MM.1S (cell line): ENCODE data around the gene FFAR2.

Experiments used
- DNase-seq: peaks from one replicate; pipeline ENCODE4 v3.0.0-alpha.2; 2015
- H2AFZ ChIP-seq: fragments of 300-600 bp; sonication (generic); 2 replicates; pipeline ENCODE4 v1.6.0; 2016; ENCODE audit warnings: antibody characterized with exemption, low read length
- H3F3A ChIP-seq: fragments of 300-600 bp; sonication (generic); 2 replicates; pipeline ENCODE4 v1.6.1; 2016; ENCODE audit warnings: mild to moderate bottlenecking, antibody characterized with exemption, low read length, moderate library complexity, mixed read lengths; ENCODE audit not compliant: insufficient read depth
- H3K27ac ChIP-seq: fragments of 300-600 bp; sonication (generic); 2 replicates; pipeline ENCODE4 v1.5.1; 2016; ENCODE audit warnings: mild to moderate bottlenecking, low read length
- H3K27me3 ChIP-seq: fragments of 300-600 bp; sonication (generic); replicated peaks from 2 replicates; pipeline ENCODE4 v1.6.0; 2016; ENCODE audit warnings: low read length; ENCODE audit not compliant: insufficient read depth
- H3K36me3 ChIP-seq: fragments of 300-600 bp; sonication (generic); replicated peaks from 2 replicates; pipeline ENCODE4 v1.6.1; 2016; ENCODE audit warnings: mild to moderate bottlenecking, low read length, mixed read lengths; ENCODE audit not compliant: insufficient read depth
- H3K4me1 ChIP-seq: fragments of 300-600 bp; sonication (generic); 2 replicates; pipeline ENCODE4 v1.6.1; 2016; ENCODE audit warnings: low read length, mixed read lengths
- H3K4me2 ChIP-seq: fragments of 300-600 bp; sonication (generic); 2 replicates; pipeline ENCODE4 v1.6.0; 2016; ENCODE audit warnings: low read depth, low read length
- H3K4me3 ChIP-seq: fragments of 300-600 bp; sonication (generic); 2 replicates; pipeline ENCODE4 v1.5.1; 2016; ENCODE audit warnings: low read length, mixed read lengths
- H3K79me2 ChIP-seq: fragments of 300-600 bp; sonication (generic); 2 replicates; pipeline ENCODE4 v1.6.1; 2016; ENCODE audit warnings: mixed run types, low read length, mixed read lengths
- H3K9ac ChIP-seq: fragments of 300-600 bp; sonication (generic); 2 replicates; pipeline ENCODE4 v1.6.1; 2016; ENCODE audit warnings: low read length, mixed read lengths
- H3K9me2 ChIP-seq: fragments of 300-600 bp; sonication (generic); replicated peaks from 2 replicates; pipeline ENCODE4 v1.6.1; 2016; ENCODE audit warnings: mild to moderate bottlenecking, low read length, mixed read lengths; ENCODE audit not compliant: insufficient read depth
- H3K9me3 ChIP-seq: fragments of 300-600 bp; sonication (generic); replicated peaks from 2 replicates; pipeline ENCODE4 v1.6.1; 2016; ENCODE audit warnings: mild to moderate bottlenecking, low read length, mixed read lengths; ENCODE audit not compliant: insufficient read depth
- H4K20me1 ChIP-seq: fragments of 300-600 bp; sonication (generic); 2 replicates; pipeline ENCODE4 v1.6.1; 2016; ENCODE audit warnings: mild to moderate bottlenecking, low read length, moderate library complexity, mixed read lengths; ENCODE audit not compliant: insufficient read depth
- CTCF ChIP-seq: fragments of 300-600 bp; sonication (generic); IDR thresholded peaks from 2 replicates; pipeline ENCODE4 v1.5.1; 2016; ENCODE audit warnings: antibody characterized with exemption, low read length, mixed read lengths
- EZH2 ChIP-seq: fragments of 300-600 bp; sonication (generic); optimal IDR thresholded peaks from 2 replicates; pipeline ENCODE3; 2017; ENCODE audit warnings: low read depth, mild to moderate bottlenecking, antibody characterized with exemption, low read length, mixed read lengths
- EZH2phosphoT487 ChIP-seq: fragments of 300-600 bp; sonication (generic); IDR thresholded peaks from 2 replicates; pipeline ENCODE4 v1.6.1; 2018; ENCODE audit warnings: antibody characterized with exemption, low read length

The FFAR2 gene

GRCh38 chr19:35490364-35490763, 42.3 kb downstream of the FFAR2 start, which contains the start of gene KRTDAP:
Gene KRTDAP (minus strand): TSS chr19:35490464. CDS start chr19:35490442, 22 bp downstream.
- Histone ChIP-seq H3K9me3 (no peaks in the 10 kb centered on the region), H2AFZ (no peak within 1 kb of the TSS), H3K4me1 (0 out of 2 replicates have a peak, but pooled peaks cover 3% of the 10 kb centered on the region), H4K20me1 (no peaks in the 10 kb centered on the region), H3F3A (no peaks in the 10 kb centered on the region), H3K27me3 (peaks cover 96% of the 10 kb centered on the region), H3K9ac (no peak within 1 kb of the TSS), H3K4me3 (no peak within 1 kb of the TSS), H3K9me2 (no peaks in the 10 kb centered on the region), H3K79me2 (no peaks in the 10 kb centered on the region), H3K27ac (no peak within 1 kb of the TSS), H3K36me3 (no peaks in the 10 kb centered on the region), H3K4me2 (no peak within 1 kb of the TSS)
- TF ChIP-seq CTCF (no peak), EZH2phosphoT487 (no peak), EZH2 (no peak)
- DNase-seq, result no peak

- TF ChIP-seq EZH2phosphoT487 (no peak), EZH2 (no peak), CTCF (no peak)
- Histone ChIP-seq H4K20me1 (no peaks in the 10 kb centered on the region), H3K27me3 (peaks cover 91% of the 10 kb centered on the region), H2AFZ (no peak overlapping the region), H3K9me2 (no peaks in the 10 kb centered on the region), H3K9me3 (no peaks in the 10 kb centered on the region), H3K4me2 (no peak overlapping the region), H3F3A (no peaks in the 10 kb centered on the region), H3K9ac (no peak overlapping the region), H3K36me3 (no peaks in the 10 kb centered on the region), H3K4me3 (no peak overlapping the region), H3K4me1 (0 out of 2 replicates have a peak, but pooled peaks cover 3% of the 10 kb centered on the region), H3K27ac (no peak overlapping the region), H3K79me2 (no peaks in the 10 kb centered on the region)
- DNase-seq, result no peak
Observed at GRCh38 chr19:35491836-35492360, 43.8 kb downstream of the FFAR2 start.

- Histone ChIP-seq H3K9ac (no peak overlapping the region), H3F3A (no peaks in the 10 kb centered on the region), H3K9me3 (no peaks in the 10 kb centered on the region), H3K27ac (no peak overlapping the region), H3K4me3 (no peak overlapping the region), H3K79me2 (no peaks in the 10 kb centered on the region), H2AFZ (no peak overlapping the region), H3K4me2 (no peak overlapping the region), H4K20me1 (no peaks in the 10 kb centered on the region), H3K27me3 (peaks cover 91% of the 10 kb centered on the region), H3K4me1 (0 out of 2 replicates have a peak, but pooled peaks cover 3% of the 10 kb centered on the region), H3K36me3 (no peaks in the 10 kb centered on the region), H3K9me2 (no peaks in the 10 kb centered on the region)
- TF ChIP-seq CTCF (no peak), EZH2phosphoT487 (no peak), EZH2 (no peak)
- no peak for DNase-seq
Observed at GRCh38 chr19:35493971-35494370, 45.9 kb downstream of the FFAR2 start.
